Epithelial cell of esophagus (primary cell): ENCODE measurements around the gene MSL3B.
"Not testable (repeated sequence)": the region's sequence is repeated elsewhere in the genome, so short reads cannot be mapped to it uniquely, and the experiment has no call there.

ENCODE experiments used
- DNase-seq: peaks from one replicate; pipeline ENCODE4 v3.0.0; 2010; ENCODE audit warnings: low read depth
- H3K4me3 ChIP-seq: 2 replicates; pipeline ENCODE4 v1.5.1; 2011; ENCODE audit warnings: mild to moderate bottlenecking, low read length, control low read depth
- TF ChIP-seq, protein P1 (sequence below): IDR thresholded peaks from 2 replicates; pipeline ENCODE4 v1.5.1; 2011; ENCODE audit warnings: low read depth, mild to moderate bottlenecking, low read length, control low read depth, inconsistent platforms; ENCODE audit not compliant: insufficient read depth; ENCODE audit errors: missing control alignments

Gene MSL3B

DNA sequence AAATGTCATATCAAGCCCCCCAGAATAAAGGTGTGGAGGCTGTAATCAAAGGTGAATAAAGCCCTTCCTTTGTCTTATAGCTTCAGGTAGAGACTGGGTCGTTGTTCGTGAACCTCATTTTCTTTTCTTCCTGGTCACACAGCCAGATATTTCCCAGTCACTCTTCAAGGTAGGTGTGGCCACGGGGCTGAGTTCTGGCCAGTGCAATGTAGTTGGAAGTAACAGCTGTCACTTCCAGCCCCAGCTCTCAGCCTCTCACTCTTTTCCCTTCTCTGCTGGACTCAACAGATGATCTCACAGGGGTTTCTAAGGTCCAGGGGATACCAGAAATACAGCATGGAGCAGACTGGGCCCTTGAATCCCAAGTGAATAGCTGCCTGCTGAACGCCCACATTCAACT, 33.2 kb upstream of the MSL3B start:
- TF ChIP-seq, protein P1, sequence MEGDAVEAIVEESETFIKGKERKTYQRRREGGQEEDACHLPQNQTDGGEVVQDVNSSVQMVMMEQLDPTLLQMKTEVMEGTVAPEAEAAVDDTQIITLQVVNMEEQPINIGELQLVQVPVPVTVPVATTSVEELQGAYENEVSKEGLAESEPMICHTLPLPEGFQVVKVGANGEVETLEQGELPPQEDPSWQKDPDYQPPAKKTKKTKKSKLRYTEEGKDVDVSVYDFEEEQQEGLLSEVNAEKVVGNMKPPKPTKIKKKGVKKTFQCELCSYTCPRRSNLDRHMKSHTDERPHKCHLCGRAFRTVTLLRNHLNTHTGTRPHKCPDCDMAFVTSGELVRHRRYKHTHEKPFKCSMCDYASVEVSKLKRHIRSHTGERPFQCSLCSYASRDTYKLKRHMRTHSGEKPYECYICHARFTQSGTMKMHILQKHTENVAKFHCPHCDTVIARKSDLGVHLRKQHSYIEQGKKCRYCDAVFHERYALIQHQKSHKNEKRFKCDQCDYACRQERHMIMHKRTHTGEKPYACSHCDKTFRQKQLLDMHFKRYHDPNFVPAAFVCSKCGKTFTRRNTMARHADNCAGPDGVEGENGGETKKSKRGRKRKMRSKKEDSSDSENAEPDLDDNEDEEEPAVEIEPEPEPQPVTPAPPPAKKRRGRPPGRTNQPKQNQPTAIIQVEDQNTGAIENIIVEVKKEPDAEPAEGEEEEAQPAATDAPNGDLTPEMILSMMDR, result no peak
- H3K4me3 ChIP-seq, result no peak overlapping the region
- no peak for DNase-seq

DNA sequence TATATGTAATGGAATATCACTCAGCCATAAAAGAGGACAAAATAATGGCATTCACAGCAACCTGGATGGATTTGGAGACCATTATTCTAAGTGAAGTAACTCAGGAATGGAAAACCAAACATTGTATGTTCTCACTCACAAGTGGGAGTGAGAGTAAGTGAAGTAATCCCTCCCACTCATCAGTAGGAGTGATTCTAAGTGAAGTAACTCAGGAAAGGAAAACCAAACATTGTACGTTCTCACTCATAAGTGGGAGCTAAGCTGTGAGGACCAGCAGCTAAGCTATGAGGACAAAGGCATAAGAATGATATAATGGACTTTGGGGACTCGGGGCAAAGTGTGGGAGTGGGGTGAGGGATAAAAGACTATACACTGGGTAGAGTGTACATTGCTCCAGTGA, 28.1 kb upstream of the MSL3B start:
- DNase-seq, H3K4me3 ChIP-seq: not testable (repeated sequence)

DNA sequence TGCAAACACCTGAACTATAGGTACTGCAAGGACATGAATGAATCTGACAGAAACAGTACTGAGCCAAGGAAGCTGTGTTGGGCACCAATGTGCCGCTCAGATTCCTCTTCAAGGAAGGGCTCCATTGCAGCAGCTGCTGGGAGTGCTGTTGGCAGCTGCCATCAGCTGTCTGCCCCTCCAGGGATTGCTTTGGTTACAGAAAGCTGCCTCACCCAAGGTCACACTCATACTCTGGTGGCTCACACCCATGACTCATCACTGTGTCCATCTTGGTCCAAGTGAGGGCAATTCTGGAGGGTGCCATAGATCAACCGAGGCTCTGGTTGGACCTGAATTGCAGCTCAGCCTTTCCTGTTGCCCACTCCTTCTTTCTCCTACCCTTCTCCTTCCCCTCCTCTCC, 24.6 kb upstream of the MSL3B start:
- no peak overlapping the region for H3K4me3 ChIP-seq
- TF ChIP-seq, protein P1, result no peak
- peak; percentile 6 for DNase-seq

DNA sequence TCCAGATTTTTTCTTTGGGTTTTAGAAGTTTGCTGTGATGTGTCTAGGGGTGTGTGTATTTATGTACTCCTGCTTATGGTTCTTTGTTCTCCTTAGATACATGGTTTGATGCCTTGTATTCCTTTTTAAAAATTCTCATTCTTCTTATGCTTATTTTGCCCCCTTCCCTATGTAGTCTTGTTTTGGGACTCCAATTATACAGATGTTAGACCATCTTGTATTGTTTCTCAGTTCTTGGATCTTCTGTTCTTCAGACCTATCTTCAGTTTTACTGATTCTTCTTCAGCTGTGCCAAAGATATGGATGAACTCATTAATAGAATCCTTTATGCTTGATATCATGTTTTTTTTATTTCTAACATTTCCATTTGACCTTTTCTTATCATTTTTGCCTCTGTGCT, 14.2 kb upstream of the MSL3B start:
- H3K4me3 ChIP-seq, result no peak overlapping the region
- no peak for DNase-seq
- TF ChIP-seq, protein P1, result no peak

DNA sequence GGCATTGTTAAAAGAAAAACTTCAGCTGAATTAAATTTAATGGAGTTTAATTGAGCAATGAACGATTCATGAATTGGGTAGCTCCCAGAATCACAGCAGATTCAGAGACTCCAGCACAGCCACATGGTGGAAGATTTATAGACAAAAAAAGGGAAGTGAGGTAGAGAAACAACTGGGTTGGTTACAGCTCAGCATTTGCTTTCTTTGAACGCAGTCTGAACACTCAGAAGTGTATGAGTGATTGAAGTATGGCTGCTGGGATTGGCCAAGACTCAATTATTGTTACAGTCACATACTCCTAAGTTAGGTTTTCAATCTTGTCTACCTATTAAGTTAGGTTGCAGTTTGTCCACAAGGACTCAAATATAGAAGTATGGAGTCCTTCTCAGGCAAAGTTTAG, 3.9 kb upstream of the MSL3B start:
- DNase-seq, H3K4me3 ChIP-seq: not testable (repeated sequence)

DNA sequence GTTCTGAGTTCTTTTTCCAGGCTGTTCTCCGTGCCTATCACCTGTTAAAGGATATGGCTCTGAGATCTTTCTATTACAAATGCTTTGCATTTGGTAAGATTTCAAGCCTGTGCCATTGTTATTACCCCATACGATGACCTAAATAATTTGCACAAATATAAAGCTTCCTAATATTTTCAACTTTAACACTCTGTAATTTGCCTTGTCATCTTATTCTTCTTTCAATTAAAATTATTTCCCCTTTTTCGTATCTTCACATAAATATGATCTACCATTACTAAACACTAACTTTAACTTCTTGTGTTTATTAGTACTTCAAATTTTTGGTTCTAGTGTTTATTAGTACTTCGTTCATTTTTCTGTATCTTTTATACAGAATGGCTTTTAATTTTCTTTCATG, 3.2 kb upstream of the MSL3B start:
- H3K4me3 ChIP-seq, result no peak overlapping the region
- TF ChIP-seq, protein P1, result no peak
- DNase-seq, result no peak

DNA sequence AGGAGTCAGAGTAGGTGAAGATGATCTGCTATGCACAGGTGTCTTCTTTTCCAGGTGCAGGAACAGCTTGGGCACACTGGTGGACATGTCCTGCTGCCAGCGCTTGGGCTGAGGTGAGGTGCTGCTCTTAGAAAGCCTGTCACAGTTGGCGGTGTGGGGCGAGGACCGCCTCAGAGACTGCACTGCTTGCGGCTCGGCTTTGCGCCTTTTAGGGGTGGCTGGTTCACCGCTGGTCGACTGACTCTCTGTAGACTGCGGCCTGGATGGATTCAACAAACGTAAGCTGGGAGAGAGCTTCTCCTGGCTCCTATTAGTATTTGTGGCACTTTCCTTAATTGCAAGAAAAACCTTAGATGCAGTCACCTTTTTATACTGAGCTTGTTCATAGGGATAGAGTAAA, 1.7 kb downstream of the MSL3B start:
- DNase-seq, result no peak
- no peak overlapping the region for H3K4me3 ChIP-seq

DNA sequence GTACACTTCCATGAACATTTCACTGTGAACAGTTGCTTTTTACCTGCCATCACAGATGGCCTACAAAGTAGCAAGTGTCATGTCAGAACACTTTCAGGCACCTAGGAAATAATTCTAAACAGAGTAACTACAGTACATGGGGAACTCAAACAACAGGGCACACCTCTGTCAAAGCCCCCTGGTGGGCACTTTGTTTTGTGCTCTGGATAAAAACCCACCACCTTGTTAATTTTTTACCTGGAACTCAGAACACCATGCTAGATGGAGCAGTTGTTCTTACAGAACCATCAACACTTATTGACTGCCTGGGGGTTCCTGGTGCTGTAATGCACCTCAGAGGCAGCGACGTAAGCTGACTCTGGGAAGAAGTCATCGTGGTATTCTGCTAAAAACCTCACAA, 2.3 kb downstream of the MSL3B start:
- TF ChIP-seq, protein P1, result no peak
- no peak for DNase-seq

More for the DNA sequence above, 1.7 kb downstream of the MSL3B start:
- TF ChIP-seq, protein P1, result no peak

More for the DNA sequence above, 2.3 kb downstream of the MSL3B start:
- no peak overlapping the region for H3K4me3 ChIP-seq
